ENCODE data around the gene BLZF1.
"Not testable (repeated sequence)": the region's sequence is repeated elsewhere in the genome, so short reads cannot be mapped to it uniquely, and the experiment has no call there.

BLZF1 gene

GRCh38 chr1:169348383-169349036 is 19.5 kb upstream of the BLZF1 start:
- DNase-seq (ENCODE audit: low read depth, low spot score): no peak
- no peak overlapping the region for H3K27ac ChIP-seq

DNA sequence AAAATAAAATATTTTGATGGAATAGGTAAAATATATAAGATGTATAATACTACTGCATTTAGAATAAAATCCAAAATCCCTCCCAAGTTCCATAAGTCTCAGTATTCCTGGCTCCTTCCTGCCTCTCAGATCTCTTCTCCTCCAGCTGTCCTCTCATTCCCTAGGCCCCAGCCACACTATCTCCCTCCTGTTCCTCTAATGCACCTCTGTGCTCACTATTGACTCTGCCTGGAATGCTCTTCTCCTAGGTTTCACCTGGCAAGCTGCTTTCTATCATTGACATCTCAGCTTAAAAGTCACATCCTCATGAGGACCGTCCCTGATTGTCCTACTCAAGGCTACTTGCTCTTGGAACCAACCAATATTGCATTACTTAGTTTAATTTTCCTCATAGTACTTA is 7.6 kb upstream of the BLZF1 start:
- DNase-seq (ENCODE audit: low read depth, low spot score): no peak
- H3K27ac ChIP-seq: no peak overlapping the region

DNA sequence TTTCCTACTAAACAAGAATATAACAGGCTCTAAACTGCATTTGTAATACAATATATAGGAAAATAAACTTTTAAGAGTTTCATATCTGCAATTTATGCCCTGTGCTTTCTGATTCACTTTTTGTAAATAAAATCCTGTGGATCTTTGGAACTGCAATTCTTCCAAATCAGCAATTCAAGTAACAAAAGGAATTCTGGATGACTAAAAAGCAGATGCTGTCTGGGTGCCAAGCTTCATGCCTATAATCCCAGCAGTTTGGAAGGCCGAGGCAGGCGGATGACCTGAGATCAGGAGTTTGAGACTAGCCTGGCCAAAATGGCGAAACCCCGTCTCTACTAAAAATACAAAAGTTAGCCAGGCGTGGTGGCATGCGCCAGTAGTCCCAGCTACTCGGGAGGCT is 6.7 kb upstream of the BLZF1 start:
- H3K27ac ChIP-seq: no peak overlapping the region
- DNase-seq (ENCODE audit: low read depth, low spot score): no peak

GRCh38 chr1:169363046-169363730 is 4.8 kb upstream of the BLZF1 start:
- peak; percentile 51 for DNase-seq (ENCODE audit: low read depth, low spot score)
- peak overlapping the region; percentile 94 for H3K27ac ChIP-seq

- peak; percentile 94 for DNase-seq (ENCODE audit: low read depth, low spot score)
- H3K27ac ChIP-seq: peak overlapping the region; percentile 94
Observed at GRCh38 chr1:169364948-169365347, 3.0 kb upstream of the BLZF1 start.

- H3K27ac ChIP-seq: peak overlapping the region; percentile 94
- DNase-seq (ENCODE audit: low read depth, low spot score): no peak
Observed at GRCh38 chr1:169367096-169367685, 804 bp upstream of the BLZF1 start.

GRCh38 chr1:169368406-169368769 is 393 bp downstream of the BLZF1 start:
- H3K27ac ChIP-seq: peak overlapping the region; percentile 94
- DNase-seq (ENCODE audit: low read depth, low spot score): no peak

GRCh38 chr1:169371404-169371803 is 3.4 kb downstream of the BLZF1 start:
- no peak overlapping the region for H3K27ac ChIP-seq

DNA sequence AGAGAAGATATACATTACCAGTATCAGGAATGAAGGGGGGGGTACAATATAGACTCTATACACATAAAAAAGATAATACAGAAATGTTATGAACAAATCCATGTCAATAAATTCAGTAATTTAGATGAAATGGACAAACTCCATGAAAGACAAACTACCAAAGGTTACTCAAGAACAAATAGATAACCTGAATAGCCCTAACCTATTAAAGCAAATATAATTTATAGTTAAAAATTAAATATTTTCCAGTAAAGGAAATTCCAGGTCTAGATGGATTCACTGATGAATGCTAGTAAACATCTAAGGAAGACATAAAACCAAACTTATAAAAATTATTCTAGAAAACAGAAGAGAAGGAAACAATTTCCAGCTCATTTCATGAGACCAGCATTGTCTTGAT is 13.2 kb downstream of the BLZF1 start:
- DNase-seq (ENCODE audit: low read depth, low spot score): no peak
- H3K27ac ChIP-seq: no peak overlapping the region

More at GRCh38 chr1:169371404-169371803, 3.4 kb downstream of the BLZF1 start:
- DNase-seq (ENCODE audit: low read depth, low spot score): no peak

DNA sequence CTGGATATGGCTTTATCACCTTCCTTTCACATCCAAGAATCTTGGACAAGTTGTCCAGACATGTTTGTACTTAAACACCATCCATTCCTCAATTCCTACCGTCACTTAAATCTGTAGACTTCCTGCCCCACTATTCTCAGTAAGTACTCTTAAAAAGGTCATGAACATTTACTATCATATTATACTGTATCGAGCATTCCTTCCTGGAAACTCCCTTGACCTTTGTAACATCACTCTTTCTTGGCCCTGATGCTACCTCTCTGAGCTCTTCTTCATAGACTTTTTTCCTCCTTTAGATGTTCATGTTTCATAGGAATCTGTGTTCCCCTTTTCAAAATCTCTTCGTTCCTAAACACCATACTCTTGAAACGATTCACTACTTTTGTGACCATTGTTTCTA is 15.5 kb downstream of the BLZF1 start:
- no peak for DNase-seq (ENCODE audit: low read depth, low spot score)
- H3K27ac ChIP-seq: peak overlapping the region; percentile 5

DNA sequence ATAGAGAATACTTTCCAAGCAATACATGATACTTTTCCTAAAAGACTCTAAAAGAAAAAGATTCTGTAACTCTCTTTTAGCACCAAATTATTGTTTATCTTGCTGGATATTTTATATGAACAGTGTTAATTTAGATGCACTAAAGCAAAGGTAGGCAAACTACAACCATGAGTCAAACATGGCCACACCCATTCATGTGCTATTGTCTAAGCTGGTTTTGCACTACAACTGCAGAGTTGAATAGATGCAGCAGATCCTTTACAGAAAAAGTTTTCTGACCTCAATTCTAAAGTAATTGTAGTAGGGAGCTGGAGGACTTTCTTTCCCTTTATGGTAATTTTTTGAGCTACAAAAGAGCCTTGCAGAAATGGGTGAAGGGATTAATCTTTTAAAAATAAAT is 19.4 kb downstream of the BLZF1 start:
- H3K27ac ChIP-seq: no peak overlapping the region
- no peak for DNase-seq (ENCODE audit: low read depth, low spot score)

DNA sequence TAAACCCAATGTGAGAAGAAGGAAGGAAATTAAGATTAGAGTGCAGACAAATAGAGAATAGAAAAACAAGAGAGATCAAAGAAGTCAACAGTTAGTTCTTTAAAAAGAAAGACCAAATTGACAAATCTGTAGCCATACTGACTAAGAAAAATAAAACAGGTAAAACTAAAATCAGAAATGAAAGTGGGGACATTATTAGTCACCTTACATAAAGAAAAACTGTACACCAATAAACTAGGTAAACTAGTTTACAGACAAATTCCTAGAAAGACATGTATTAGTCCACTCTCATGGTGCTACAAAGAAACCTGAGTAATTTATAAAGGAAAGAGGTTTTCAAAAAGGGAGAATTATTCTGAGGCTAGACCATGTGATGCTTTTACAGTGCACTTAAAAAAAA is 22.3 kb downstream of the BLZF1 start:
- no peak for DNase-seq (ENCODE audit: low read depth, low spot score)
- H3K27ac ChIP-seq: no peak overlapping the region

- DNase-seq (ENCODE audit: low read depth, low spot score): no peak
- no peak overlapping the region for H3K27ac ChIP-seq
Observed at GRCh38 chr1:169392406-169392805, 24.4 kb downstream of the BLZF1 start.

- no peak overlapping the region for H3K27ac ChIP-seq
- no peak for DNase-seq (ENCODE audit: low read depth, low spot score)
Observed at GRCh38 chr1:169395955-169396354, 28.0 kb downstream of the BLZF1 start.

- DNase-seq (ENCODE audit: low read depth, low spot score); H3K27ac ChIP-seq: not testable (repeated sequence)
Observed at GRCh38 chr1:169402578-169402977, 34.6 kb downstream of the BLZF1 start.

- not testable (repeated sequence) for DNase-seq (ENCODE audit: low read depth, low spot score); H3K27ac ChIP-seq
Observed at GRCh38 chr1:169408340-169408739, 40.3 kb downstream of the BLZF1 start.

GRCh38 chr1:169414952-169415351 is 47.0 kb downstream of the BLZF1 start:
- no peak for DNase-seq (ENCODE audit: low read depth, low spot score)
- H3K27ac ChIP-seq: no peak overlapping the region

GRCh38 chr1:169421309-169421708 is 53.3 kb downstream of the BLZF1 start:
- no peak overlapping the region for H3K27ac ChIP-seq
- DNase-seq (ENCODE audit: low read depth, low spot score): no peak

DNA sequence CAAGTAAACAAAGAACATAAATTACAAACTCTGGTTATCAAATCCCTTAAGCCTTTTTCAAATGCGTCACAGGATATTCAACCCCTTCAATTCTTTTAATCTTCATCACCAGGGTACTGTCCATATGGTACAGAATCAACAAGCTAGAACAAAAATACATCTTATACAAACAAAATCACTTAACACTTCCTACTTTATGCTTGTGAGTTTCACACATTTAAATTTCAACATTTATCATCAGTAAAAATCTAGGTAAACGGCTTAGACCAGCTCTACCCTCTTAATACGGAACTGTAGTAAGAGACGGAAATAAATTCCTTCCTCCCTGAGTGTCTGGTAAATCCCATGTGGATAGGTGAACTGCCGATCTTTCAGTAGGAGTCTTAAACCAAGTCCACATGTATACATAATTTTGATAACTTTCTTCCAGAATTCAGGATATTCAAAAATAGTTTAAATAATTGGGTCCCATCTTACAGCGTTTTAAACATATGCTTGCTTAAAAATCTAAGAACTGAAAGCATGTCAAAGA is 58.2 kb downstream of the BLZF1 start:
- H3K27ac ChIP-seq: no peak overlapping the region
- no peak for DNase-seq (ENCODE audit: low read depth, low spot score)

DNA sequence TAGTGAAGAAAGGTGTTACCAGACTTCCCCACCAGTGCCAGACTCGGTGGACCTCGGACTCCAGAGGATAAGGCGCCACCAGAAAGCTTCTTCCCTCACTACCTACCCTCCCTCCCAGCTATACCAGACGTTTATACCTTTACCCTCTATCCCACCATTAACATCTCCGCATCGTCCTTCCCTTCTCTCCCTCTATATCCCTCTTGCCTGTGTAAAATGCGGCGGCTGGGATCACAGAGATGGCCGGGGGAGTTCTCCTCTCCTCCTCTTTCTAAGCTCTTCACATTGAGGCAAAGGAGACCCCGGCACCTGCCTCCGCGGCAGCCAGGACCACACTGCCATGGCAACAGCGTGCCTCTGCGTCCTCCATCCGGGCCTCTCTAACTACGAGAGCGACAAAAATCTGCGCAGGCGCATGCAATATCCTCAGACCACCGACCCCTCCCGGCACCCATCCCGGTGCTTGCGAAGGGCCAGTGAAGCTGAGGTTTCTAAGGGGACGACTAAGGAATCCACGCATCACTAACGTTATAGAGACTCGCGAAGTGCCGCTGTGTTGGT is 59.2 kb downstream of the BLZF1 start, which contains the start of gene CCDC181:
Gene CCDC181, minus strand, starts transcription at position 394 of the 561 bp plus-strand sequence. CDS start 2,547 bp downstream, outside the sequence.
- DNase-seq (ENCODE audit: low read depth, low spot score): no peak
- H3K27ac ChIP-seq: no peak within 1 kb of the TSS

Measured in epithelial cell of prostate (primary cell).